AG09309 (cell line): ENCODE data around the gene CRYAA.
A peak's percentile ranks its signal among the peaks of the same experiment; 100 is the strongest.

Experiments
- DNase-seq: peaks from one replicate; pipeline ENCODE4 v3.0.0-alpha.2; 2010; ENCODE audit warnings: low read depth
- H3K4me3 ChIP-seq: 2 replicates; pipeline ENCODE4 v1.5.1; 2011; ENCODE audit warnings: mild to moderate bottlenecking, low read depth, low read length, moderate library complexity; ENCODE audit not compliant: control insufficient read depth
- TF ChIP-seq, protein P1 (sequence below): IDR thresholded peaks from 2 replicates; pipeline ENCODE4 v1.5.1; 2011; ENCODE audit warnings: mild to moderate bottlenecking, low read depth, low read length, inconsistent platforms; ENCODE audit not compliant: insufficient read depth, control insufficient read depth; ENCODE audit errors: missing control alignments

The CRYAA gene

GRCh38 chr21:43209575-43210453, 41.0 kb downstream of the CRYAA start:
- H3K4me3 ChIP-seq = no peak overlapping the region
- peak; percentile 35 for DNase-seq
- TF ChIP-seq, protein P1, sequence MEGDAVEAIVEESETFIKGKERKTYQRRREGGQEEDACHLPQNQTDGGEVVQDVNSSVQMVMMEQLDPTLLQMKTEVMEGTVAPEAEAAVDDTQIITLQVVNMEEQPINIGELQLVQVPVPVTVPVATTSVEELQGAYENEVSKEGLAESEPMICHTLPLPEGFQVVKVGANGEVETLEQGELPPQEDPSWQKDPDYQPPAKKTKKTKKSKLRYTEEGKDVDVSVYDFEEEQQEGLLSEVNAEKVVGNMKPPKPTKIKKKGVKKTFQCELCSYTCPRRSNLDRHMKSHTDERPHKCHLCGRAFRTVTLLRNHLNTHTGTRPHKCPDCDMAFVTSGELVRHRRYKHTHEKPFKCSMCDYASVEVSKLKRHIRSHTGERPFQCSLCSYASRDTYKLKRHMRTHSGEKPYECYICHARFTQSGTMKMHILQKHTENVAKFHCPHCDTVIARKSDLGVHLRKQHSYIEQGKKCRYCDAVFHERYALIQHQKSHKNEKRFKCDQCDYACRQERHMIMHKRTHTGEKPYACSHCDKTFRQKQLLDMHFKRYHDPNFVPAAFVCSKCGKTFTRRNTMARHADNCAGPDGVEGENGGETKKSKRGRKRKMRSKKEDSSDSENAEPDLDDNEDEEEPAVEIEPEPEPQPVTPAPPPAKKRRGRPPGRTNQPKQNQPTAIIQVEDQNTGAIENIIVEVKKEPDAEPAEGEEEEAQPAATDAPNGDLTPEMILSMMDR = no peak

GRCh38 chr21:43210454-43211071, 41.8 kb downstream of the CRYAA start:
- TF ChIP-seq, protein P1 = no peak
- H3K4me3 ChIP-seq = no peak overlapping the region
- DNase-seq = no peak

- TF ChIP-seq, protein P1 = peak; percentile 20
- DNase-seq = no peak
- H3K4me3 ChIP-seq = no peak overlapping the region
Observed at GRCh38 chr21:43211072-43211759, 42.4 kb downstream of the CRYAA start.

DNA sequence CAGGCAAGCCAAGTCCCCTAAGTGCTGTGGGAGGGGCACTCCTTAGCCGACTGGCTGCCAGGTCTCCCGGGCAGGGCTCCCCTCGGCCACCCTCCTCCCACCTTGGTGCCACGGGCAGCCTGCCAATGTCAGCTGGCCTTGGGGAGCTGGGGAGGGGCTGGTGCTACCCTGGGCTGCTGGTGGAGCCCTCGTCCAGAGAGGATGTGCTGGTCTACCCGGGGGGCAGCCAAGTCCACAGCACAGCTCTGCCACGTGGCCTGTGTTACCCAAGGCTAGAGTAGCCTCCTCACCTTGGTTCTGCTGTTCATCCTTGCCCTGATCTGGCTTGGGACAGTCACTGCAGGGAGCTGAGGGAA, 42.9 kb downstream of the CRYAA start:
- TF ChIP-seq, protein P1 = no peak
- no peak overlapping the region for H3K4me3 ChIP-seq
- no peak for DNase-seq
